AG04449 (cell line): ENCODE measurements around the gene LMNB1.

Source experiments
- CTCF ChIA-PET: fragments of 350-600 bp; formaldehyde crosslinking; extraction: SDS; loops from one replicate; lab custom pipeline; 2021; ENCODE audit warnings: antibody characterized with exemption; lab: Yijun Ruan, JAX
- POLR2A ChIA-PET: fragments of 400-600, 350-600 bp; formaldehyde crosslinking; extraction: SDS; loops from one replicate; lab custom pipeline; 2020; ENCODE audit warnings: antibody characterized with exemption, inconsistent platforms; lab: Yijun Ruan, JAX
- DNase-seq: peaks from one replicate; pipeline ENCODE4 v3.0.0-alpha.2; 2010; ENCODE audit warnings: low read depth, low spot score
- H3K4me3 ChIP-seq: 2 replicates; pipeline ENCODE4 v1.5.1; 2011; ENCODE audit warnings: low read depth, mild to moderate bottlenecking, control low read depth, low read length
- TF ChIP-seq, protein P1 (sequence below): IDR thresholded peaks from one replicate; pipeline ENCODE4 v1.5.1; 2011; ENCODE audit warnings: mild to moderate bottlenecking, moderate library complexity, low read length, control low read depth, inconsistent platforms; ENCODE audit not compliant: insufficient read depth; ENCODE audit errors: missing control alignments

LMNB1 gene

DNA sequence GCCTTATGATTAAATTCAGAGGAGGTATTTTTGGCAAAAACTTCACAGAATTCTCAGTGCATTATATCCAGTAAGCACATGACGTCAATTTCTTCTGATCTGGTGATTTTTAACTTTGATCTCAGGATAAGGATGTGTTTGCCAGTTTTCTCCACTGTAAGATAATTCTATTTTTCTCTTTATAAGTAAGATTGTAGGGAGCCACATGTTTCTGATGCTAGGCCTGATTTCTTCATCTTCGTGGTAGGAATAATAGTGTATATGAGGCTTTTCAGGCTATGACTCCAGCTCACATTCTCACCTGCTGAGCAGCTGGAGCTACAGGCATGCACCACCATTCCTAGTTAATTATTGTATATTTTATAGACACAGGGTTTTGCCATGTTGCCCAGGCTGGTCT lies 32.1 kb upstream of the LMNB1 start:
- ChIA-PET CTCF (no interaction called here), POLR2A (no interaction called here)
- no peak for DNase-seq
- no peak overlapping the region for H3K4me3 ChIP-seq
- TF ChIP-seq, protein P1, sequence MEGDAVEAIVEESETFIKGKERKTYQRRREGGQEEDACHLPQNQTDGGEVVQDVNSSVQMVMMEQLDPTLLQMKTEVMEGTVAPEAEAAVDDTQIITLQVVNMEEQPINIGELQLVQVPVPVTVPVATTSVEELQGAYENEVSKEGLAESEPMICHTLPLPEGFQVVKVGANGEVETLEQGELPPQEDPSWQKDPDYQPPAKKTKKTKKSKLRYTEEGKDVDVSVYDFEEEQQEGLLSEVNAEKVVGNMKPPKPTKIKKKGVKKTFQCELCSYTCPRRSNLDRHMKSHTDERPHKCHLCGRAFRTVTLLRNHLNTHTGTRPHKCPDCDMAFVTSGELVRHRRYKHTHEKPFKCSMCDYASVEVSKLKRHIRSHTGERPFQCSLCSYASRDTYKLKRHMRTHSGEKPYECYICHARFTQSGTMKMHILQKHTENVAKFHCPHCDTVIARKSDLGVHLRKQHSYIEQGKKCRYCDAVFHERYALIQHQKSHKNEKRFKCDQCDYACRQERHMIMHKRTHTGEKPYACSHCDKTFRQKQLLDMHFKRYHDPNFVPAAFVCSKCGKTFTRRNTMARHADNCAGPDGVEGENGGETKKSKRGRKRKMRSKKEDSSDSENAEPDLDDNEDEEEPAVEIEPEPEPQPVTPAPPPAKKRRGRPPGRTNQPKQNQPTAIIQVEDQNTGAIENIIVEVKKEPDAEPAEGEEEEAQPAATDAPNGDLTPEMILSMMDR: no peak

DNA sequence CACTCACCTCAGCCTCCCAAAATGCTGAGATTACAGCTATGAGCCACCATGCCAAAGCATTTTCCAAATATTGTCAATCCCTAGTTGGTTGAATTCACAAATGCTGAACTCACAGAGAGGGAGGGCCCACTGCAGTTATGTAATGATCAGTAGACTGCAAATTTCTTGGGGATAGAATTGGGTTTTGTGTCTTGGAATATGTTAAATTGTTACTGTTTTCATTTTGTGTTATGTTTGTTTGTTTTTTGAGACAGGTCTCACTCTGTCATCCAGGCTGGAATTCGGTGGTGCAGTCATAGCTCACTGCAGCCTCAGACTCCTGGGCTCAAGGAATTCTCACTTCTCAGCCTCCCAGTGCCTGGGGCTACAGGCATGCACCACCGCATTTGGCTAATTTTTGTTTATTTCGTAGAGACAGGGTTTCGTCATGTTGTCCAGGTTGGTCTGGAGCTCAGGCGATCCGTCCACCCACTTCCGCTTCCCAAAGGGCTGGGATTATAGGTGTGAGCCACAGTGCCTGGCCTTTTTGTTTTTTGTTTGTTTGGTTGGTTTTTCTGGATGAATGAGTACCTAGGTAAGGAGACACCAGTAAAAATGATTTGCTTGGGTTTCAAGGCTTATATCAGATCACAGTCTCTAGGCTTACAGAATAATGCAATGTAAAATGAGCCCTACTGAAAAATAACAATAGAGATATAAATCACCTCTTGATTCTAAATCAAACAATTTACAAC lies 31.5 kb upstream of the LMNB1 start:
- ChIA-PET POLR2A (no interaction called here), CTCF (interaction anchor here (1.0 kb wide), 1 partner anchor 68 kb away, joined by 4 read pairs; no protein-coding TSS in a partner anchor)
- TF ChIP-seq, protein P1: no peak
- no peak overlapping the region for H3K4me3 ChIP-seq
- DNase-seq: no peak

DNA sequence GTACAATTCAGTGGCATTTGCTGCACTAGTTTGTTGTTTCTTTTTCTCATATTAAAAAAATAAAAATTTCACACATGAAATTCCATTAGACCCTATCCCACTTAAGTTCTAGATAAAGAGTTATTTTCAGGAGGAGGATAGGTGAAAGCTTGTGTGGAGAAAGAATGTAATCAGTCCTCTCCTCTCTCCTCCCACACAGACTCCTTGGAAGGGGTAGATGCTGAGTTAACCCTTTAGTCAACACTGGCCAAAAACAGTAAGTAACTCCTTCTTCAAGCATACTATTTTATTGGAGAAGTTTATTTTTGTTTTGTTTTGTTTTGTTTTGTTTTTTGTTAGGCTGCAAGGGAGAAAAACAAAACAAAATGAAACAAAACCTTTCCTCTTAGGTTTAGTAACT lies 30.6 kb upstream of the LMNB1 start:
- ChIA-PET CTCF (interaction anchor here (1.0 to 1.4 kb wide), 2 partner anchors 33 to 69 kb away, joined by 4 read pairs; no protein-coding TSS in a partner anchor), POLR2A (no interaction called here)
- no peak for DNase-seq
- no peak overlapping the region for H3K4me3 ChIP-seq
- TF ChIP-seq, protein P1: no peak

DNA sequence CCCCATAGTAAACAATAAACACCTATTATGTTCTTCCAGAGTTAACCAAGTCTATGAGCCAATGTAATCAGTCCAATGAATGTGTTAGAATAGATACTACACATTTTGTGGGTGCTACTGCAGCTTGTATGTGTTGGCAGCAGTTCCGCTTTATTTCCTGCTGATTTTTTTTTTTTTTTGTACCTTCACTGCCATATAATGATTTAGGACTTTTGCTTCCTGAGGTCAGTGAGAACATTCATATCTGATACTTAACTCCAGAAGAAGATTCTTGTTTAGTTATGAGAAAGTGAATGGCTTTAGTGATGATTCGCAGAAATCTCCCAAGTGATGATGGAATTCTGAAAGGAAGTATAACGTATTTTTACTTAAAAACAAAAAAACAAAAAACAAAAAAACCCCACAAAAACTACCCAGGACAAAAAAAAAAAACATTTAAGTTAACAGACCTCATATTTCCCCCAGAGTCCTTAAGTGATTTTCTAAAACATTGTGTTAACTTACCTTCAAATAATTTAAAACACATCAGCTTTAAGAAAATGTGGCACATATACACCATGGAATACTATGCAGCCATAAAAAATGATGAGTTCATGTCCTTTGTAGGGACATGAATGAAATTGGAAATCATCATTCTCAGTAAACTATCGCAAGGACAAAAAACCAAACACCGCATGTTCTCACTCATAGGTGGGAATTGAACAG lies 24.7 kb upstream of the LMNB1 start:
- no peak overlapping the region for H3K4me3 ChIP-seq
- POLR2A ChIA-PET: no interaction called here
- CTCF ChIA-PET: interaction anchor here (1.4 kb wide), 1 partner anchor 76 kb away, joined by 3 read pairs; no protein-coding TSS in a partner anchor
- no peak for DNase-seq
- TF ChIP-seq, protein P1: no peak

DNA sequence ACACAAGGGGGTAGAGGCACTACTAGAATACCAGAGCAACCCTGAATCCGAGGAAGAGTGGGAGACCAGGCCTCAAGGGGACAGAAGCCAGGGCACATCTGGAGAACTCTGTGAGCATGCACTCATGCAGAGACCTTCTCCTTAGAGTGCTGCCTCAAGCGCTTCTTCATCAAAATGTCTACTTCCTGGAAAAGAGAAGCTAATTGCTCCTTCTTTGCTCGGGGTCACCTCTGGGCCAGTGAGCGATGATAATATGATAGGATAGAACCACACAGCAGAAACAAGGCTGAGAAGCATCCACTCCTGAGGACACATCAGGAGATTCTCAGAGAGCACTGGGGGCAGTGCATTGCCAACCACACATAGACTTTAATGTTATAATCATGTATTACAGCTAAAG lies 23.7 kb upstream of the LMNB1 start:
- no peak overlapping the region for H3K4me3 ChIP-seq
- ChIA-PET CTCF (no interaction called here), POLR2A (no interaction called here)
- DNase-seq: no peak
- TF ChIP-seq, protein P1: no peak

DNA sequence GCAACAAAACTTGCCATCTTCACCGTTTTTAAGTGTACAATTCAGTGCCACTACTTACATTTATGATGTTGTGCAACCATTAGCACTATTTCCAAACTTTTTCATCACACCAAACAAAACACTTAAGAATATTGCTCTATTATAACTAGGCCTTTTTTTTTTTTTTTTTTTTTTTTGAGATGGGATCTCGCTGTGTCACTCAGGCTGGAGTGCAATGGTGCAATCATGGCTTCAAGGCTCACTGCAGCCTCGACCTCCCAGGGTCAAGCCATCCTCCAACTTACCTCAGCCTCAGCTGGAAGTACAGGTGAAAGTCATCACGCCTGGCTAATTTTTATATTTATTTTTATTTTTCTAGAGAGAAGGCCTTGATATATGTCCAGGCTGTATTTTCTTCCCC lies 22.3 kb upstream of the LMNB1 start:
- no peak overlapping the region for H3K4me3 ChIP-seq
- CTCF ChIA-PET: no interaction called here
- POLR2A ChIA-PET: no interaction called here
- TF ChIP-seq, protein P1: no peak
- no peak for DNase-seq
